Activated CD4-positive, alpha-beta T cell treated with anti-CD3 and anti-CD28 coated beads, Interleukin-10, Interleukin-2, amounts not matched to agents 100 ng/mL and 50 ng/mL, durations not matched to agents 16 hours and 8 hours (primary cell): Measurements from ENCODE around the gene INO80.
A peak's percentile ranks its signal among the peaks of the same experiment; 100 is the strongest.
"Not testable (repeated sequence)": the region's sequence is repeated elsewhere in the genome, so short reads cannot be mapped to it uniquely, and the experiment has no call there.

Source experiments
- DNase-seq: peaks from one replicate; pipeline ENCODE4 v3.0.0-alpha.2; 2020

The INO80 gene

DNA sequence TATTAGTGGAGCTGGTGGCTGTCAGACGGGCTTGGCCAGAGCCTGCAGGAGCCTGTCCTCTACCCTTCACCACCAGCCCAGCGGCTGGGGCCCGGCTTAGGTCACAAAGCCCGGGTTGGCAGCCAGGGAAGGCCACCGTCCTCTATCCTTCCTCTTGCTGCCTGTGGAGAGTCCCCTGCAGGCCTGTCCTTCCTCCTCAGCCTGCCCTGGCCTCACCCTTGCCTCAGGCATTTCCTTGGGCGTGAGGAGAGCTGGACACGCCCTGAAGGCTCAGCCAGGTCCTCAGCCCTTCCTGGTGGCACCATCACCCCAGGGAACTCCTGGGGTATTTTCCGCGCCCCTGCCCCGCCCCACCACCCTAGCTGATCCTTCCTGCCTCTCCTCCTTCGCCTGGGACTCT lies 155.2 kb downstream of the INO80 start:
- DNase-seq: no peak

DNA sequence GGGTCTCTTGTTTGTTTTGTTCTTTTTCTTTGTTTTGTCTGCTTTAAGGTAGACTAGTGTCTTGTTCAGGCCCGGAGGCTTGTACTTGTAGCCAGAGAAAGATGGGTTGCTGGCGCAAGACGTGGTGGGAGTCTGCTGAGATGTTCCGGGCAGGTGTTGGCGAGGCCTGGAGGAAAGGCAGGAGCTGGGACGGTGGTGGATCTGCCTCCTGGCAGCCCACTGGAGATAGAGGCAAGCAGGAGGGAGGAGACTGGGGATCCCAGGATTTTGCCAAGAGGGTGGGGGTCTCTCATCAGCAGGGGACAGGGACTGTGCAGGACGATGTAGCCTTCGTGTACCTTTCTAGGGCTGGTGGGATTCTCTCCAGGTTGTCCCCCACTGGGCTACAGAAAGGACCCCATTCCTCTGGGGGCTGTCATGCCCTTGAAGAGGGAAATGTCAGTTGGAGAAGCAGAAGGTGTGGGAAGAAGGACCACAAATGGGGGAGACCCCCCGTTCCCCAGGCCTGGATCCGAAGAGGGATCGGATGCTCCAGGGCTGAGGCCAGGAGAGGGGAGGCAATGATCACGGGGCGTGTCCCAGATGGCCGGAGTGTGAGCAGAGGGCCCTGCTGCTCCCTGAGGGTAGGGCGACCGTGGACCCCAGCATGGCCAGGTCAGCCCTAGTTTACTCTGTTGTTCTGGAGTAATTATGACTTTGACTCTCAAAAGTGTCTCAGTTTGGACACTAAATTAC lies 155.8 kb downstream of the INO80 start:
- no peak for DNase-seq

- no peak for DNase-seq
Measured at GRCh38 chr15:40959331-40960141, 156.5 kb downstream of the INO80 start.

DNA sequence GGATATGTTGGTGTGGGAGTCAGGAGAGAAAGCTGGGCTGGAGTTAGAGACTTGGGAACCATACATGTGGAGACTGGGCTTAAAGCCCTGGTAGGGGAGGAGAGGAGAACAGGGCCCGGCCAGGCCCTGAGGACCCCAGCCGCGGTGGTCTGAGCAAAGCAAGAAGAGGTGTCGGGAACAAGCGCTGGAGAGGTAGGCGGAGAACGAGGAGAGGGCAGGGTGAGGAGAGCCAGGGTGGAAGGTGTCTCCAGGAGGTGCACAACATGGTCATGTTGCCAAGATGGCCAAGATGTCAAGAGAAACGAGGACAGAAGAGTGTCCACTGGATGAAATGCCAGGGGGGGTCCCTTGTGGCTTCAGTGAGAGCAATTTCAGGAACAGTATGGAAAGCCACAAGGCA lies 157.4 kb downstream of the INO80 start:
- no peak for DNase-seq

- DNase-seq: no peak
Measured at GRCh38 chr15:40958146-40958545, 157.9 kb downstream of the INO80 start.

DNA sequence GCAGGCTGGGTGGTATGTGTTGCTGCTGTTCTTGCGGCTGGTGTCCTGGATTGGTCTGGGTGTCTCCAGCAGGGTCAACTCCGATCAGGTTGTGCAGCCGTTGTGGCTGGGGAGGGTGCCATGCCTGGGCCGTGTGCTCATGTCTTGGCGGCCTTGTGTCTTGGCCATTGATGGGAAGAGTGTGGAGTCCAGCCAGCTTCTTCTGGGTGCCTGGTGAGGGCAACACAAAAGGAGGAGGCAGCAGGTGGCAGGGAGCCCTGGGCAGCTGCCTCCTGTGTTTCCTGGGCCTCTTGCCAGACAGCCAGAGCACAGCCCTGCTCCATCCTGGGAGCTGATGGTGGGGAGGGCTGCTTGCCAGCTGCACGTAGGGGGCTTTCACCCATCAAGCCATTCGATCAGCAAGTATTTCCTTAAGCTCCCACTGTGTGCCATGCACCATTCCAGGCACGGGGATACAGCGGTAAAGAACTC lies 158.5 kb downstream of the INO80 start:
- DNase-seq: no peak

GRCh38 chr15:40957041-40957555 lies 159.0 kb downstream of the INO80 start:
- no peak for DNase-seq

GRCh38 chr15:40956541-40956982 lies 159.5 kb downstream of the INO80 start:
- no peak for DNase-seq

GRCh38 chr15:40955930-40956540 lies 160.0 kb downstream of the INO80 start:
- no peak for DNase-seq

DNA sequence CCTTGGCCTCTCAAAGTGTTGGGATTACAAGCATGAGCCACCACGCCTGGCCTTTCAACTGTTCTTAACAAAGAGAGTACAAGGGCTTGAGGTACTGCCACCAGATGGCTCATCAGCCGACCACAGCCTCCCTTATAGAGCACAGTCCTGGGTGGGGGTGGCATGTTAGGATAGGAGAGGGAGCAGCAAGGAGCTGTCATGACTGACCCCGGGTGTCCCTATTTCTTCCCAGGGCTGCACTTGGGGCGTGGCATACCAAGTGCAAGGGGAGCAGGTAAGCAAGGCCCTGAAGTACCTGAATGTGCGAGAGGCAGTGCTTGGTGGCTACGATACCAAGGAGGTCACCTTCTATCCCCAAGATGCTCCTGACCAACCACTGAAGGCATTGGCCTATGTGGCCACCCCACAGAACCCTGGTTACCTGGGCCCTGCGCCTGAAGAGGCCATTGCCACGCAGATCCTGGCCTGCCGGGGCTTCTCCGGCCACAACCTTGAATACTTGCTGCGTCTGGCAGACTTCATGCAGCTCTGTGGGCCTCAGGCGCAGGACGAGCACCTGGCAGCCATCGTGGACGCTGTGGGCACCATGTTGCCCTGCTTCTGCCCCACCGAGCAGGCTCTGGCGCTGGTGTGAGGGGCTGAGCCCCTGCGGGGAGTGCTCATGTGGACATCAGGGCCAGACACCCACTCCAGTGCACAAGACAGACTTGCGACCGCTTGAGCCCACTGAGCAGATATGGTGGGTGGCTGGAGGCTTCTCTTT lies 160.8 kb downstream of the INO80 start:
- no peak for DNase-seq

DNA sequence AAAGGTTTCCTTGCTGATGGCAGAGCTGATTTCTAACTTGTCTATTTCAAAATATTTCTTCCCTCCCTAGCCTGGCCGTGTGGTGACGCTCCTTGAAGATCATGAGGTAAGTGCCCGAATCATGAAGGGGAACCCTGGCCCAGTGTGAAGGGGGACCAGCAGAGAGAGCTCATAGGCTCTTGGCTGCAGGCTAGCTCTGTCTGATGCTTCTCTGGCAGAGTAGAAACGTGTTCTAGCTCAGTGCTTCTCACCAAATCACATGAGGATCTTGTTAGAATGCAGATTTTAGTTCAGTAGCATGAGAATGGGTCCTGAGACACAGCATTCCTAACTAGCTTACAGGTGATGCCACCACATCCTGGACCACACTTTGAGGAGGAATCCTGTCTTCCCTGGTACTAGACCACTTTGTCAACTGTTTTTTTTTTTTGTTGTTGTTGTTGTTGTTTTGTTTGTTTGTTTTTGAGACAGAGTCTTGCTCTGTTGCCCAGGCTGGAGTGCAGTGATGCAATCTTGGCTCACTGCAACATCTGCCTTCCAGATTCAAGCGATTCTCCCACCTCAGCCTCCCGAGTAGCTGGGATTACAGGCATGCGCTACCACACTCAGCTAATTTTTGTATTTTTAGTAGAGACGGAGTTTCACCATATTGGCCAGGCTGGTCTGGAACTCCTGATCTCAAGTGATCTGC lies 161.8 kb downstream of the INO80 start:
- DNase-seq: not testable (repeated sequence)

- no peak for DNase-seq
Measured at GRCh38 chr15:40953713-40954074, 162.4 kb downstream of the INO80 start.

- peak; percentile 99 for DNase-seq
Measured at GRCh38 chr15:40952901-40953712, 163.0 kb downstream of the INO80 start, which contains the start of gene CHAC1. CHAC1 (plus strand) TSS chr15:40953471; CDS start chr15:40953584, 113 bp downstream.

GRCh38 chr15:40952301-40952900 lies 163.7 kb downstream of the INO80 start:
- DNase-seq: no peak

DNA sequence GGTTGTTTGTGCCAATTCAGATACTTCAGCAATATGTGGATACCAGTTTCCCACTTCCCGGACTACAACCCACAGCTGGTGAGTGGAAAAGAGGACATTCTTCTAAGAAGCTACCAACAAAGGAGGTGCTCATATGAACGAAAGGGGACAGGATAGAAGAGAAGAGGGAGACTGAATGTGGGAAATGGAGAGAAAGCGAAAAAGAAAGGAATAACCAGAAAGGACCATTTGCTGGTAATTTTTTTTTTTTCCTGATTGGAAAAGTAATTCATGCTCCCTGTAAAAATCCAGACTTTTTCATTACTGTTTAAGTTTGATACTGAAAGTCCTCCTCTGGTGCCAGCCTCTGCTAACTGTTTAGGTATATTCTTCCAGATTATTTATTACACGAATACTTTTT lies 164.3 kb downstream of the INO80 start:
- DNase-seq: no peak

- no peak for DNase-seq
Measured at GRCh38 chr15:40949756-40950207, 166.3 kb downstream of the INO80 start.

GRCh38 chr15:40948706-40949473 lies 167.2 kb downstream of the INO80 start:
- DNase-seq: no peak

DNA sequence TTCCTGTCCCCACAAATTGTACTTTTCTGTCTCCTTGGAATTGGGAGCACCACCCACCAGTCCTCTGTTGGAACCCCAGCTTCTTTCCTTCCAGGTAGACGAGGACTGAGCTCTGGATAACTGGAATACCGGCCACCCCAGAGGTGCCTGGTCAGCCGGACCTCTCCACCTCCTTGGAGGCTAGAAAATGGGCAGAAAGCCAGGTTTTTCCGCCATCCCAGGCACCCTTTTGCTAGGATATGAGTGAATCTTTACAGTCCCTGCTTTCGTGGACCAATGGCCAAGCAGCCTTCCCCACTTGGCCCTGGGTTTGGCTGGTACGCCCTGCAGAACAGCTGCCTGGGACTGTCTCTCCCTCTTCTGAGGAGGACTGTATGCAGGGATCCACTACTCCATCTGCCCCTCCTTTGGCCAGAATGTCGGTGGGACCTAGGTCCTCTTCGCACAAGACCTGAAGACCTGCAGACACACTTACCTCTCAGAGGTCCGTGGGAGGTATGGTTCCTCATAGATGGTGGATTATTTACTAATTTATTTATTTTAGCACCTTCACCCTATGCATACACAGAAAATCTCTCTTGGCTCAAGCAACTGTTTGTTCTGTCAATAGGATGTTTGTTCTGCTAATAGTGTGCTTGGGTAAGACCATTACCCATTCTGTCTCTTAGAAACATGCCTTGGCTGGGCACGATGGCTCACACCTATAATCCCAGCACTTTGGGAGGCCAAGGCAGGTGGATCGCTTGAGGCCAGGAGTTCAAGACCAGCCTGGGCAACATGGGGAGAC lies 171.4 kb downstream of the INO80 start:
- DNase-seq: no peak
